NCI-H187 treated with DMSO at 0.1 percent for 48 hours (cell line): Measurements from ENCODE around the gene NR1D2.
"Not testable (repeated sequence)": the region's sequence is repeated elsewhere in the genome, so short reads cannot be mapped to it uniquely, and the experiment has no call there.

Source experiments
- DNase-seq: peaks from one replicate; lab custom pipeline; 2025; lab: John Stamatoyannopoulos, UW

Gene NR1D2

GRCh38 chr3:23944861-23945662 lies at the start of gene NR1D2:
TSS of gene NR1D2 (plus strand) at chr3:23945286. CDS start at chr3:23945579, 293 bp downstream.
- no peak for DNase-seq

- DNase-seq: no peak
Measured at GRCh38 chr3:23900744-23901143, 44.3 kb upstream of the NR1D2 start.

GRCh38 chr3:23904545-23904944 lies 40.5 kb upstream of the NR1D2 start:
- DNase-seq: no peak

- no peak for DNase-seq
Measured at GRCh38 chr3:23909341-23909740, 35.7 kb upstream of the NR1D2 start.

- DNase-seq: no peak
Measured at GRCh38 chr3:23911397-23911796, 33.7 kb upstream of the NR1D2 start.

GRCh38 chr3:23912335-23912734 lies 32.8 kb upstream of the NR1D2 start:
- not testable (repeated sequence) for DNase-seq

GRCh38 chr3:23913182-23913581 lies 31.9 kb upstream of the NR1D2 start:
- no peak for DNase-seq

GRCh38 chr3:23913873-23914743 lies 31.0 kb upstream of the NR1D2 start:
- DNase-seq: no peak

- no peak for DNase-seq
Measured at GRCh38 chr3:23915537-23916108, 29.5 kb upstream of the NR1D2 start.

- no peak for DNase-seq
Measured at GRCh38 chr3:23916152-23916885, 28.8 kb upstream of the NR1D2 start.

GRCh38 chr3:23916886-23917678 lies 28.0 kb upstream of the NR1D2 start, which contains the start of the genes NKIRAS1 and RPL15:
TSS of gene NKIRAS1 (minus strand) at chr3:23916990. CDS start at chr3:23910904, 6,086 bp downstream.
TSS of gene RPL15 (plus strand) at chr3:23917132. CDS start at chr3:23917860, 728 bp downstream.
- peak; percentile 63 for DNase-seq

- DNase-seq: not testable (repeated sequence)
Measured at GRCh38 chr3:23917679-23918303, 27.3 kb upstream of the NR1D2 start.

GRCh38 chr3:23918331-23918730 lies 26.8 kb upstream of the NR1D2 start:
- not testable (repeated sequence) for DNase-seq

GRCh38 chr3:23919628-23920027 lies 25.5 kb upstream of the NR1D2 start:
- no peak for DNase-seq

GRCh38 chr3:23920151-23920655 lies 24.9 kb upstream of the NR1D2 start:
- no peak for DNase-seq

GRCh38 chr3:23921052-23921511 lies 24.0 kb upstream of the NR1D2 start:
- DNase-seq: no peak

- no peak for DNase-seq
Measured at GRCh38 chr3:23923786-23924185, 21.3 kb upstream of the NR1D2 start.

GRCh38 chr3:23926246-23926645 lies 18.8 kb upstream of the NR1D2 start:
- no peak for DNase-seq

GRCh38 chr3:23926736-23927135 lies 18.4 kb upstream of the NR1D2 start:
- no peak for DNase-seq

- DNase-seq: no peak
Measured at GRCh38 chr3:23928524-23928923, 16.6 kb upstream of the NR1D2 start.
